ENCODE results near the gene TIMM13.

The TIMM13 gene

DNA sequence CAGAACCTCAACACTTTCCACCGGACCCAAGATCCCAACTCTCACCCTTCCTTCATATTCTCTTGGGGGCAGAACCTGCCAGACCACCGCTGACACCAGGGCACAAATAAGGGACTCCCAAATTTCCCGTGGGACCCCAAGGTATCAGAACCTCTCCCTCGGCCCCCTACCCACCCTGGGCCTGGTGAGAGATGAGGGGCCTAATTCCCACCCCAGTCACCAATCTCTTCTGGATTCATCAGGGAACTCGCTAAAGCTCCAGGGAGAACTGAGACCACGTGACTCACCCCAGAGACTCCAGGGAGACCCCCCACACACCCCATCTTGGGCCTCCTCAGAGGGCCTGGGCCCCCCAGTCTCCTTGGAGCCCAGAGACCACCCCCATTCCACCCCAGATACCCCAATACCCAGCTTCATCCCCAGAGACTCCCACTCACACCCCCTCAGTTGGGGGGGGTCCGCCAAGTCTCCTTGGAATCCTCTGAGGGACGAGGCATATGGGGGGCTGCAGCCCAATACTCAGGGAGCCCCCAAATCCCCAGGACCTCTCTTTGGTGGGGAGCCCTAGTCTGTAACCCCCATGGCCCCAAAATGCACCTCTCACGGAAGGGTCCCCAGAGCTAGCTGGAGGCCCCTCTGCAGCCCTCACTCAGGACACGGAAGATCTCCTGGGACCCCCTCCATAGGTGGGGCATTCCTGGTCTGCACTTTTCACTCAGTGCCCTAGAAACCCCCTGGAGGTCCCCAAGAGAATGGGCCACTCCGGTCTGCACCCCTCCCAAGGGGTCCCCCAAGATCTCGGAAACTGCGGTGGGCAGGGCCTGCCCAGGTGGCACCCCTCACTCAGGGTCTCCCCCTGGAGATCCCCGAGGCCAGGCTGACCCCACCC lies 27.8 kb upstream of the TIMM13 start:
- no peak for DNase-seq (ENCODE audit: low spot score)

- no peak for DNase-seq (ENCODE audit: low spot score)
Observed at GRCh38 chr19:2454199-2454961, 27.0 kb upstream of the TIMM13 start.

DNA sequence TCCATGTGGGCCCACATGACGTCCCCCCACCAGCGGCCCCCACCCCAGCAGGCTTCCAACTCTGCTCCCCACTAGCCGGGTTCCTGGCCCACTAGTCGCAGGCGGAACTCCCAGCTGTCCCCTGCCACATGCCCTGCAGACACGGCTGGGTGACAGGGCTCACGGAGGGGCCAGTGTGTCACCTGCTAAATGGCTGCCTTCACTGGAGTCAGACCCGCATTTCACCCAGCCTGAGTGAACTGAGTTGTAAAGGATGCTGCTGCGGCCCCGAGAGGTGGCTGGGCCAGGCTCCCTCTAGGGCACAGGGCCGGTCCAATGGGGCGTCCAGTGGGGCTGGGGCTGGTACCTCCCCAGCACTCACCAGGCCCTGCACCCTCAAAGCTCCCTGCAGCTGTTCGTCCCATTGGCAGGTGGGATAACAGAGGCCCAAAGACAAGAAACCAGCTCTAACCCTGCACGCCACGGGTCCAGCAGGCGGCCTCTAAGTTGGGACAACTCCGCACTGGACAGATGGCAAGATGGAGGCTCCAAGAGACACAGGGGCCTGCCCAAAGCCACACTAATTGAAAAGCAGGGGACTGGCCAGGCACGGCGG lies 26.1 kb upstream of the TIMM13 start:
- no peak for DNase-seq (ENCODE audit: low spot score)

- DNase-seq (ENCODE audit: low spot score) = no peak
Observed at GRCh38 chr19:2451741-2452140, 24.4 kb upstream of the TIMM13 start.

GRCh38 chr19:2451138-2451537 lies 23.8 kb upstream of the TIMM13 start:
- DNase-seq (ENCODE audit: low spot score) = no peak

- DNase-seq (ENCODE audit: low spot score) = no peak
Observed at GRCh38 chr19:2449019-2449418, 21.6 kb upstream of the TIMM13 start.

DNA sequence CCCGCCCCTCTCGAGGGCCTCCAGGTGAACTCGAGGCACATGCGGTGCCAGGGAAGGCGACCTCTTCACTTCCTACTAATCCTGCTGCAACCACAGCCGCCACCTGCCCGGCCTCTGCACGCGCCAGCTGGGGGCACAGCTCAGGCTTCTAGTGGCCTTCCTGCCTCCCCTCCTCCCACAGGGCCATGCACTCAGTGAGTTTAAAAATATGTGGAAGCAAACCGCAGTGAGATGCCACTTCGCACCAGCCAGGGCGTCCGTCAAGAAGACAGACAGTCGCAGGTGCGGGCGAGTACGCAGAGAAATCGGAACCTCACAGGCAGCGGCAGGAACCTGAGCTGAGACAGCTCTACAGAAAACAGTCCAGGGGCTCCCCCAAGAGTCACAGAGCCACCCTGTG lies 19.0 kb upstream of the TIMM13 start:
- DNase-seq (ENCODE audit: low spot score) = no peak

- no peak for DNase-seq (ENCODE audit: low spot score)
Observed at GRCh38 chr19:2444251-2445002, 17.0 kb upstream of the TIMM13 start.

DNA sequence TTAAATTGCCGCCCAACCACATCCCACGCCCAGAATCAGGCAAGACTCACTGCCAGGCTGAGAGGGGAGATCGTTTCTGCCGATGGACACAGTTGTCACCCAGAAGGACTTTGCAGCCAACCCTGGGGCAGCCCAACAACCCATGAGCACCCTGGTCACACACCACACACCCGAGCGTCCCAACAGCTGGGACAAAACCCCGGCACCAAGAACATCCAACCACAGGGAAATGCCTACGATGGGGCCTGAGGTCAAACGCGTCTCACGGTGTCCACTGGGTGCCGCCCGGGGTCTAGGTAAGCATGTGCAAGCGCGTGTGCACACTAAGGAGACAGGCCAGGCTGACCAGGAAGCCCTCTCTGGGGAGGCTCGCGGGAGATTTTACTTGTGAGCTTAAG lies 16.4 kb upstream of the TIMM13 start:
- DNase-seq (ENCODE audit: low spot score) = no peak

- DNase-seq (ENCODE audit: low spot score) = no peak
Observed at GRCh38 chr19:2443116-2443784, 15.9 kb upstream of the TIMM13 start.

DNA sequence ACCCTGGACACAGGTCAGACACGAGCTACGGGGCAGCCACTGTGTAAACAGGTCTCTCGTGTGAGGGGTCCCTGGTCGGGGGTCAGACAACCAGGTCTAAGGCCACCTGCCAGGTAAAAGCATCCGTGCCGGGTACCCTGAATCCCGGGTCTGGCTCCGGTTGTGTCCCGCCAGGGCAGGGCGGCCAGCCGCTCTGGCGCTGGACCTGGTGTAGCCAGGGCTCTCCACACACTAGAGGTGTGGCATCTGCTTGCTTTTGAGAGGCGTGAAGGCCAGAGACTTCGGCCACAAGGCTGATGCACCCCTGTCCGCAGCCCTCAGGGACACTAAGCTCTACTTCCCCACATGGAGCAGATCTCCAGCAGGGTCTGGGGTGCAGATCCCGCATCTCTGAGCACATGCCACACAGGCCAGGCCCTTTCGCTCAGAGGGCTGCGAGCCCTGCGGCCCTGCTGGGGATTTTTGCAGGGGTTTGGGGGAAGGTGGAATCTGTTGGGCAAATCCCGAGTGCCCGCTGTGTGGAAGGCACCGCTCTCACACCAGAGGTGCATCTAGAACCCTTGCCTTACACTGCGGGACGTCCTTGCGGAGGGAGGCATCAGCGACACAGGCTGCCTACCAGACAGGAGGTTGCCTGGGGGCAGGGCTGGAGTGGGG lies 13.8 kb upstream of the TIMM13 start:
- no peak for DNase-seq (ENCODE audit: low spot score)

- DNase-seq (ENCODE audit: low spot score) = no peak
Observed at GRCh38 chr19:2440515-2440914, 13.1 kb upstream of the TIMM13 start.

DNA sequence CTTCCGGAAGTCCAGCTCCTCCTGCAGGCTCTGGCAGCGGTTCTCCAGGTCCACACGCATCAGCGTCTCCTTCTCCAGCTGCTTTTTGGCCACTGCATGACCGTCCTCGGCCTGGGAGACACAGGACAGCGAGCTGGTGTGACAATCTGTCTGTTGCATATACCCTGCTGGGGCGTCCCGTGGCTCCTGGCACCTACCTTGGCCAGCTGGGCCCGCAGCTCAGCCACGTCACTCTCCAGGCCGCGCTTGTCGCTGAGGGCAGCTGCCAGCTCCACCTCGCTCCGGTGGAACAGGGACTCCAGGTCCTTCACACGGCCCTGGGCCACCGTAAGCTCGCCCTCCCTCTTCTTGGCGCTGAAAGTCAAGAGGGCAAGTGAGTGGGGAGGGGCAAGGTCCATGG lies 10.8 kb upstream of the TIMM13 start:
- no peak for DNase-seq (ENCODE audit: low spot score)

GRCh38 chr19:2436926-2437325 lies 9.5 kb upstream of the TIMM13 start:
- no peak for DNase-seq (ENCODE audit: low spot score)

DNA sequence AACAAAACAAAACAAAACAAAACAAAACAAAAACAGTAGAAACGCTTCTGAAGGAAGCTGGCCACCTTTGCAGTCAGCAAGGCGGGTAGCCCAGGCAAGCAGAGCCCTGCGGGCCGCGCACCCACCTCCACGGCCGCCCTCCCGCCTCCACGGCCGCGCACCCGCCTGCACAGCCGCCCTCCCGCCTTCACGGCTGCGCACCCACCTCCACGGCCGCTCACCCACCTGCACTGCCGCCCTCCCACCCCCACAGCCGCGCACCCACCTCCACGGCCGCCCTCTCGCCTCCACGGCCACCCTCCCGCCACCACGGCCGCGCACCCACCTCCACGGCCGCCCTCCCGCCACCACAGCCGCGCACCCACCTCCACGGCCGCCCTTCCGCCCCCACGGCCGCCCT lies 9.0 kb upstream of the TIMM13 start:
- no peak for DNase-seq (ENCODE audit: low spot score)

GRCh38 chr19:2434721-2435265 lies 7.4 kb upstream of the TIMM13 start:
- no peak for DNase-seq (ENCODE audit: low spot score)

DNA sequence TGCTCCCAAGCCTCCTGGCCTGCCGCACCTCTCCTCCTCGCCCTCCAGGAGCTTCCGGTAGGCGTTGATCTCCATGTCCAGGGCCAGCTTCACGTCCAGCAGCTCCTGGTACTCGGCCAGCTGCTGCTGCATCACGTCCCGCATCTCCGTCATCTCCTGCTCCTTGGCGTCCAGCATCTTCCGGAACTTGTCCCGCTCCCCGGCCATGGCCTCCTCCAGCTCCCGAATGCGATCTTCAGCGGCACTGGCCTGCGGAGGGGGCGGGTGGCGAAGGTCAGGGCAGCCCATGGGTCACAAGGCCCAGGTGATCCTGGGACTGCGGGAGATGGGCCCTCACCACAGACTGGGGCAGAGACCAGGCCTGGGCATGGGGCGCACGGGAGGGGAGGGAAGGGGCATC lies 6.9 kb upstream of the TIMM13 start:
- no peak for DNase-seq (ENCODE audit: low spot score)

GRCh38 chr19:2433854-2434253 lies 6.5 kb upstream of the TIMM13 start:
- no peak for DNase-seq (ENCODE audit: low spot score)

GRCh38 chr19:2432131-2432848 lies 4.9 kb upstream of the TIMM13 start:
- DNase-seq (ENCODE audit: low spot score) = no peak
